Measurements from ENCODE around the gene CHADL. TPM values are rescaled to one million over a fixed set of nuclear protein-coding genes. Genes with fewer than 3 reads are reported as not detected.
A peak's percentile ranks its signal among the peaks of the same experiment; 100 is the strongest.

The CHADL gene
- total and polyA plus RNA-seq, 9 of the 15 experiments (the other 6 are each of a cell fraction or from before 2014, with no cell fraction given) = not detected

- Histone ChIP-seq H4K20me1 (replicated peaks; ENCODE audit: control insufficient read depth, insufficient read depth, low read length) (no peaks in the 10 kb centered on the region), H2AFZ (ENCODE audit: low read depth, low read length) (no peak overlapping the region), H3K4me2 (ENCODE audit: insufficient read depth, low read length) (no peak overlapping the region), H3K4me1 (replicated peaks in 1 of 2; ENCODE audit: control insufficient read depth in 2 of 2, insufficient read depth in 2 of 2, low read length in 2 of 2) (0 out of 5 replicates have a peak, but pooled peaks cover 0 to 5% of the 10 kb centered on the region in 2 experiments), H3K79me2 (ENCODE audit: control insufficient read depth, insufficient read depth, low read length) (no peaks in the 10 kb centered on the region), H3K36me3 (ENCODE audit: control insufficient read depth, insufficient read depth, low read length) (peaks cover 89% of the 10 kb centered on the region; the same call in 2 of the 3 replicates), H3K4me3 (no peak overlapping the region), H3K9ac (ENCODE audit: insufficient read depth in 1 of 2, low read depth in 2 of 2, low read length in 2 of 2) (no peak overlapping the region), H3K27me3 (ENCODE audit: control insufficient read depth in 2 of 2, insufficient read depth in 2 of 2, low read length in 2 of 2) (no peaks in the 10 kb centered on the region), H3K27ac (ENCODE audit: extremely low read depth, low read depth, low read length) (no peak overlapping the region), H3K9me1 (ENCODE audit: control insufficient read depth, insufficient read depth, low read length) (no peaks in the 10 kb centered on the region), H3K9me3 (replicated peaks; ENCODE audit: control insufficient read depth, insufficient read depth, low read depth, low read length) (no peaks in the 10 kb centered on the region)
- FAIRE-seq (no peak), DNase-seq (ENCODE audit: extremely low read depth in 1 of 4, low spot score in 3 of 4) (no peak), ATAC-seq (no peak)
- POLR2A ChIA-PET = no interaction called here
- CTCF ChIA-PET (ENCODE audit: low intra/inter-chr PET ratio) = no interaction called here
- intact Hi-C loops (cut with micrococcal nuclease) = no loop called here
- in situ Hi-C loops (cut with MboI) = no loop called here
- 100% methylated on average over 7 of the region's 11 CpGs for WGBS (ENCODE audit: insufficient coverage, low coverage, missing lambda C conversion rate)
- TF ChIP-seq, protein P1, sequence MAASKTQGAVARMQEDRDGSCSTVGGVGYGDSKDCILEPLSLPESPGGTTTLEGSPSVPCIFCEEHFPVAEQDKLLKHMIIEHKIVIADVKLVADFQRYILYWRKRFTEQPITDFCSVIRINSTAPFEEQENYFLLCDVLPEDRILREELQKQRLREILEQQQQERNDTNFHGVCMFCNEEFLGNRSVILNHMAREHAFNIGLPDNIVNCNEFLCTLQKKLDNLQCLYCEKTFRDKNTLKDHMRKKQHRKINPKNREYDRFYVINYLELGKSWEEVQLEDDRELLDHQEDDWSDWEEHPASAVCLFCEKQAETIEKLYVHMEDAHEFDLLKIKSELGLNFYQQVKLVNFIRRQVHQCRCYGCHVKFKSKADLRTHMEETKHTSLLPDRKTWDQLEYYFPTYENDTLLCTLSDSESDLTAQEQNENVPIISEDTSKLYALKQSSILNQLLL (CRISPR knock-in tag; IDR thresholded peaks at IDR 0.05; ENCODE audit: borderline replicate concordance) = no peak
- peak; percentile 54; the same call in 1 of the 2 replicates for TF ChIP-seq POLR2G (IDR thresholded peaks at IDR 0.05; ENCODE audit: low read depth, low read length)
- BruUV-seq (replicated peaks) = no TSS peak
Measured at GRCh38 chr22:41257696-41258095, 17.0 kb upstream of the CHADL start.
